ENCODE results near the gene LCN15. TPM values are rescaled to one million over a fixed set of nuclear protein-coding genes. Genes with fewer than 3 reads are reported as not detected.
A peak's percentile ranks its signal among the peaks of the same experiment; 100 is the strongest.

Gene LCN15
- total and polyA plus RNA-seq, 10 of the 15 experiments (the other 5 are each of a cell fraction or from before 2014, with no cell fraction given): 0.37 to 0.50 TPM; not detected in 8

GRCh38 chr9:136750526-136750925 lies 13.8 kb downstream of the LCN15 start:
- H3K4me3 ChIP-seq: no peak overlapping the region
- ATAC-seq: peak; percentile 60
- SMC1A ChIA-PET (ENCODE audit: uncharacterized antibody, unreplicated experiment): interaction anchor here (1.1 kb wide), 1 partner anchor 15 kb away, joined by 3 read pairs; no protein-coding TSS in a partner anchor
- H3K79me2 ChIP-seq (ENCODE audit: control insufficient read depth, insufficient read depth, low read length): no peaks in the 10 kb centered on the region
- 0% methylated on average over 2 of the region's 2 CpGs for WGBS (ENCODE audit: insufficient coverage, insufficient replicate concordance, low lambda C conversion rate, missing lambda C conversion rate)
- in situ Hi-C loops (cut with MboI): no loop called here
- H3K27ac ChIP-seq (ENCODE audit: control insufficient read depth, insufficient read depth): no peak overlapping the region
- no peak for DNase-seq (ENCODE audit: low read depth, low spot score)
- H3K9me3 ChIP-seq (replicated peaks; ENCODE audit: control insufficient read depth, insufficient read depth, low read length): peaks cover 25% of the 10 kb centered on the region
- H3K4me1 ChIP-seq (ENCODE audit: control insufficient read depth, insufficient read depth, low read length): no peaks in the 10 kb centered on the region
- TF ChIP-seq IRF4 (IDR thresholded peaks at IDR 0.05; ENCODE audit: low read depth, low read length) (0 out of 2 replicates have a peak, but pooled peaks have one; percentile 39), SUZ12 (IDR thresholded peaks at IDR 0.05; ENCODE audit: unreplicated experiment) (no peak), JUNB (IDR thresholded peaks at IDR 0.05) (peak; percentile 58), MYC (IDR thresholded peaks at IDR 0.05; ENCODE audit: insufficient read depth, insufficient read length, insufficient replicate concordance, low read length, severe bottlenecking) (no peak), YY1 (IDR thresholded peaks at IDR 0.05; ENCODE audit: low read depth, low read length) (no peak), RUNX3 (IDR thresholded peaks at IDR 0.05; ENCODE audit: low read length) (peak; percentile 67), BCL11A (IDR thresholded peaks at IDR 0.05; ENCODE audit: low read depth, low read length) (0 out of 2 replicates have a peak, but pooled peaks have one; percentile 20), IKZF2 (IDR thresholded peaks at IDR 0.05) (peak; percentile 19 to 41; a peak in 1 of 4 replicates)
- CTCF ChIA-PET: interaction anchor here (0.8 to 1.1 kb wide), 2 partner anchors 9 to 16 kb away, joined by 3 to 7 read pairs; no protein-coding TSS in a partner anchor
- H3K4me2 ChIP-seq (ENCODE audit: control insufficient read depth, insufficient read depth): no peak overlapping the region
- H3K9ac ChIP-seq (ENCODE audit: control insufficient read depth, insufficient read depth, low read length): no peak overlapping the region
- no peaks in the 10 kb centered on the region for H3K36me3 ChIP-seq (ENCODE audit: control insufficient read depth in 2 of 2, insufficient read depth in 2 of 2, low read length in 1 of 2)
- no peaks in the 10 kb centered on the region for H4K20me1 ChIP-seq (ENCODE audit: control insufficient read depth, insufficient read depth)
- no peak overlapping the region for H2AFZ ChIP-seq (ENCODE audit: control insufficient read depth, low read depth, low read length)
- FAIRE-seq: peak; percentile 52
- RAD21 ChIA-PET (ENCODE audit: unreplicated experiment): no interaction called here
- intact Hi-C loops (cut with micrococcal nuclease; ENCODE audit: unreplicated experiment): no loop called here
- POLR2A ChIA-PET: no interaction called here
- H3K27me3 ChIP-seq (replicated peaks in 1 of 2; ENCODE audit: control insufficient read depth in 2 of 2, insufficient read depth in 2 of 2, low read length in 1 of 2): peaks cover 0 to 2% of the 10 kb centered on the region in 2 experiments; a peak in 1 of 4 replicates
- no TSS peak for BruUV-seq (replicated peaks)
